ENCODE results near the gene PRKRIP1.

GRCh38 chr7:102424129-102424551 lies 28.0 kb downstream of the PRKRIP1 start:
- TF ChIP-seq GLI4 (tag by site-specific recombination; IDR thresholded peaks at IDR 0.05) (no peak), KLF10 (tag by site-specific recombination; IDR thresholded peaks at IDR 0.05) (no peak), CTCF (tag by site-specific recombination; IDR thresholded peaks at IDR 0.05) (no peak), ZNF350 (tag by site-specific recombination; IDR thresholded peaks at IDR 0.05) (no peak), ZNF121 (tag by site-specific recombination; IDR thresholded peaks at IDR 0.05) (no peak), SCRT1 (tag by site-specific recombination; IDR thresholded peaks at IDR 0.05; ENCODE audit: borderline replicate concordance) (no peak), ZNF114 (tag by site-specific recombination; IDR thresholded peaks at IDR 0.05) (no peak)
